GM23338 (cell line): ENCODE results near the gene NEURL1B. TPM values are rescaled to one million over a fixed set of nuclear protein-coding genes. Genes with fewer than 3 reads are reported as not detected.

ENCODE experiments used
- ATAC-seq: fragments of 200-7000 bp; cut with Tn5 transposase; 3 replicates; pipeline ENCODE4 v1.9.1; 2020
- DNase-seq: peaks from one replicate; pipeline ENCODE4 v3.0.0-alpha.2; 2015; ENCODE audit warnings: low spot score
- H2AFZ ChIP-seq: fragments of 200-600 bp; sonication (generic); 2 replicates; pipeline ENCODE4 v1.8.0; 2016; ENCODE audit warnings: antibody characterized with exemption, mild to moderate bottlenecking, moderate library complexity
- H3F3A ChIP-seq: fragments of 200-600 bp; sonication (generic); replicated peaks from 2 replicates; pipeline ENCODE4 v1.8.0; 2017; ENCODE audit warnings: antibody characterized with exemption, mixed run types, low read depth
- H3K27ac ChIP-seq: fragments of 200-600 bp; sonication (generic); 2 replicates; pipeline ENCODE4 v1.6.1; 2016; ENCODE audit warnings: low read depth
- H3K27me3 ChIP-seq: fragments of 200-600 bp; sonication (generic); 2 replicates; pipeline ENCODE4 v1.8.0; 2016; ENCODE audit warnings: mild to moderate bottlenecking, mixed run types, moderate library complexity; ENCODE audit not compliant: insufficient read depth
- H3K36me3 ChIP-seq: fragments of 200-600 bp; sonication (generic); 2 replicates; pipeline ENCODE4 v1.8.0; 2016; ENCODE audit warnings: mild to moderate bottlenecking; ENCODE audit not compliant: insufficient read depth
- H3K4me1 ChIP-seq: fragments of 200-600 bp; sonication (generic); 2 replicates; pipeline ENCODE4 v1.8.0; 2016; ENCODE audit warnings: mild to moderate bottlenecking, moderate library complexity; ENCODE audit not compliant: insufficient read depth
- H3K4me2 ChIP-seq: fragments of 200-600 bp; sonication (generic); 2 replicates; pipeline ENCODE4 v1.7.1; 2017; ENCODE audit warnings: mixed run types
- H3K4me3 ChIP-seq: fragments of 200-600 bp; sonication (generic); 2 replicates; pipeline ENCODE4 v1.6.1; 2016; ENCODE audit warnings: mixed run types
- H3K79me2 ChIP-seq: fragments of 200-600 bp; sonication (generic); replicated peaks from 2 replicates; pipeline ENCODE4 v1.8.0; 2017; ENCODE audit warnings: mild to moderate bottlenecking; ENCODE audit not compliant: insufficient read depth
- H3K9me2 ChIP-seq: fragments of 200-600 bp; sonication (generic); 2 replicates; pipeline ENCODE4 v1.8.0; 2017; ENCODE audit not compliant: insufficient read depth
- H4K20me1 ChIP-seq: fragments of 200-600 bp; sonication (generic); replicated peaks from 2 replicates; pipeline ENCODE4 v1.8.0; 2017; ENCODE audit warnings: mild to moderate bottlenecking; ENCODE audit not compliant: insufficient read depth
- H3K27ac Mint-ChIP-seq: 2 replicates; pipeline ENCODE4 v1.8.0; 2020; ENCODE audit warnings: inconsistent platforms, mild to moderate bottlenecking, moderate library complexity, mixed read lengths
- H3K27me3 Mint-ChIP-seq: 3 replicates; pipeline ENCODE4 v1.8.0; 2022; ENCODE audit warnings: low read depth, mild to moderate bottlenecking, moderate library complexity, mixed read lengths, inconsistent platforms; ENCODE audit not compliant: insufficient read depth, poor library complexity
- H3K36me3 Mint-ChIP-seq: 3 replicates; pipeline ENCODE4 v1.8.0; 2021; ENCODE audit warnings: low read depth, mild to moderate bottlenecking, inconsistent platforms, moderate library complexity, mixed read lengths
- H3K4me1 Mint-ChIP-seq: 3 replicates; pipeline ENCODE4 v1.8.0; 2020; ENCODE audit warnings: mild to moderate bottlenecking, inconsistent platforms, mixed read lengths
- H3K4me3 Mint-ChIP-seq: 3 replicates; pipeline ENCODE4 v1.8.0; 2021; ENCODE audit warnings: moderate library complexity, mild to moderate bottlenecking, inconsistent platforms, mixed read lengths
- H3K9me3 Mint-ChIP-seq: 3 replicates; pipeline ENCODE4 v1.8.0; 2020; ENCODE audit warnings: moderate library complexity, mild to moderate bottlenecking, inconsistent platforms, mixed read lengths
- ETS1 ChIP-seq: IDR thresholded peaks from 2 replicates; pipeline ENCODE4 v1.6.1; 2016; ENCODE audit warnings: antibody characterized with exemption
- JUNB ChIP-seq: IDR thresholded peaks from one replicate; pipeline ENCODE4 v1.6.1; 2016; ENCODE audit warnings: antibody characterized with exemption; ENCODE audit not compliant: unreplicated experiment
- ZNF331 ChIP-seq: fragments of 250-450 bp; sonication (Bioruptor Pico); IDR thresholded peaks from 2 replicates; pipeline ENCODE4 v1.5.0; 2020; ENCODE audit warnings: low read depth, mild to moderate bottlenecking, moderate library complexity
- polyA plus RNA-seq: library from polyadenylated mRNA; unstranded; fragments of >200 nt; fragmentation: Nextera tagmentation; extraction: Ambion mirVana; gene quantifications from 2 replicates; pipeline ENCODE4 v1.2.1, GENCODE V29; 2016
- total RNA-seq: library from RNA; depleted of rRNA; stranded (reverse); fragments of >200 nt; shearing (Covaris generic); gene quantifications from 2 replicates; pipeline ENCODE4 v1.2.3, GENCODE V29; 2014
- TF ChIP-seq, protein P1 (sequence below): fragments of 250-450 bp; sonication (Bioruptor Pico); IDR thresholded peaks from 2 replicates; pipeline ENCODE4 v1.5.0; 2020; ENCODE audit warnings: mild to moderate bottlenecking, moderate library complexity

NEURL1B gene
- total and polyA plus RNA-seq, 2 experiments from 2014 or later, result 1.9 to 13.3 TPM

DNA sequence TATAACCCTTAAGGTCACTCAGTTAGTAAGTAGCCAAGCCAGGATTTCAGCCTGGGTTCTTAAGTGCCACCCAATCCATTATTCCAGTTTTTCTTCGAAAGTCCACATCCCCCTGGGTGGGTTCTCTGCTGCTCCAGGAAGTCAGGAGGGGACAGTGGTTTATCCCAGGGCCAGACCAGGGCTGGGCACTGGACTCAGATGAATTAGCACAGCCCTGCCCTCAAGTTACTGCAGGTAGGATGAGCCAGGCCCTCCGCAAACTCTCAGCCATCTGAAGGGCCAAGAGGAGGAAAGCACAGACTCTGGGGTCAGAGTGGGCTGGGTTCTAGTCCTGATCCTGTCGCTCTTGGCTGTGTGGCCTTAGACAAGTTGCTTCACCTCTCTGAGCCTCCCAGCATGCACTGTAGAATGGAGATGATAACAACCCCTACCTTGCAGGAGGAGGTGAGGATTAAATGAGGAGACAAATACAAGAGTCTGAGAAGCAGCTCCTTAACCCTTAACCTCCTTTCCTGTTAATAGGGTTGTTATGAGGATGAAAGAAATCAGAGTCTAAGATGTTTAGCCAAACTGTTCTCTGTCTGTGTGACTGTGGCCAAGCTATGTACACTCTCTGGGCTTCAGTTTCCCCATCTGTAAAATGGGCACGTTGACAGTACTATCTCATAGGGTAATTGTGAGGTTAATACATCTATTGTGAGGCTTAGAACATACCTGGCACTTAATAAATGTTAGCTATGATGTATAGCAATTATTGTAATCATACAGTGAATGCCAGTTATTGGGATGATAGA lies 6.8 kb upstream of the NEURL1B start (continued):
- TF ChIP-seq, protein P1, sequence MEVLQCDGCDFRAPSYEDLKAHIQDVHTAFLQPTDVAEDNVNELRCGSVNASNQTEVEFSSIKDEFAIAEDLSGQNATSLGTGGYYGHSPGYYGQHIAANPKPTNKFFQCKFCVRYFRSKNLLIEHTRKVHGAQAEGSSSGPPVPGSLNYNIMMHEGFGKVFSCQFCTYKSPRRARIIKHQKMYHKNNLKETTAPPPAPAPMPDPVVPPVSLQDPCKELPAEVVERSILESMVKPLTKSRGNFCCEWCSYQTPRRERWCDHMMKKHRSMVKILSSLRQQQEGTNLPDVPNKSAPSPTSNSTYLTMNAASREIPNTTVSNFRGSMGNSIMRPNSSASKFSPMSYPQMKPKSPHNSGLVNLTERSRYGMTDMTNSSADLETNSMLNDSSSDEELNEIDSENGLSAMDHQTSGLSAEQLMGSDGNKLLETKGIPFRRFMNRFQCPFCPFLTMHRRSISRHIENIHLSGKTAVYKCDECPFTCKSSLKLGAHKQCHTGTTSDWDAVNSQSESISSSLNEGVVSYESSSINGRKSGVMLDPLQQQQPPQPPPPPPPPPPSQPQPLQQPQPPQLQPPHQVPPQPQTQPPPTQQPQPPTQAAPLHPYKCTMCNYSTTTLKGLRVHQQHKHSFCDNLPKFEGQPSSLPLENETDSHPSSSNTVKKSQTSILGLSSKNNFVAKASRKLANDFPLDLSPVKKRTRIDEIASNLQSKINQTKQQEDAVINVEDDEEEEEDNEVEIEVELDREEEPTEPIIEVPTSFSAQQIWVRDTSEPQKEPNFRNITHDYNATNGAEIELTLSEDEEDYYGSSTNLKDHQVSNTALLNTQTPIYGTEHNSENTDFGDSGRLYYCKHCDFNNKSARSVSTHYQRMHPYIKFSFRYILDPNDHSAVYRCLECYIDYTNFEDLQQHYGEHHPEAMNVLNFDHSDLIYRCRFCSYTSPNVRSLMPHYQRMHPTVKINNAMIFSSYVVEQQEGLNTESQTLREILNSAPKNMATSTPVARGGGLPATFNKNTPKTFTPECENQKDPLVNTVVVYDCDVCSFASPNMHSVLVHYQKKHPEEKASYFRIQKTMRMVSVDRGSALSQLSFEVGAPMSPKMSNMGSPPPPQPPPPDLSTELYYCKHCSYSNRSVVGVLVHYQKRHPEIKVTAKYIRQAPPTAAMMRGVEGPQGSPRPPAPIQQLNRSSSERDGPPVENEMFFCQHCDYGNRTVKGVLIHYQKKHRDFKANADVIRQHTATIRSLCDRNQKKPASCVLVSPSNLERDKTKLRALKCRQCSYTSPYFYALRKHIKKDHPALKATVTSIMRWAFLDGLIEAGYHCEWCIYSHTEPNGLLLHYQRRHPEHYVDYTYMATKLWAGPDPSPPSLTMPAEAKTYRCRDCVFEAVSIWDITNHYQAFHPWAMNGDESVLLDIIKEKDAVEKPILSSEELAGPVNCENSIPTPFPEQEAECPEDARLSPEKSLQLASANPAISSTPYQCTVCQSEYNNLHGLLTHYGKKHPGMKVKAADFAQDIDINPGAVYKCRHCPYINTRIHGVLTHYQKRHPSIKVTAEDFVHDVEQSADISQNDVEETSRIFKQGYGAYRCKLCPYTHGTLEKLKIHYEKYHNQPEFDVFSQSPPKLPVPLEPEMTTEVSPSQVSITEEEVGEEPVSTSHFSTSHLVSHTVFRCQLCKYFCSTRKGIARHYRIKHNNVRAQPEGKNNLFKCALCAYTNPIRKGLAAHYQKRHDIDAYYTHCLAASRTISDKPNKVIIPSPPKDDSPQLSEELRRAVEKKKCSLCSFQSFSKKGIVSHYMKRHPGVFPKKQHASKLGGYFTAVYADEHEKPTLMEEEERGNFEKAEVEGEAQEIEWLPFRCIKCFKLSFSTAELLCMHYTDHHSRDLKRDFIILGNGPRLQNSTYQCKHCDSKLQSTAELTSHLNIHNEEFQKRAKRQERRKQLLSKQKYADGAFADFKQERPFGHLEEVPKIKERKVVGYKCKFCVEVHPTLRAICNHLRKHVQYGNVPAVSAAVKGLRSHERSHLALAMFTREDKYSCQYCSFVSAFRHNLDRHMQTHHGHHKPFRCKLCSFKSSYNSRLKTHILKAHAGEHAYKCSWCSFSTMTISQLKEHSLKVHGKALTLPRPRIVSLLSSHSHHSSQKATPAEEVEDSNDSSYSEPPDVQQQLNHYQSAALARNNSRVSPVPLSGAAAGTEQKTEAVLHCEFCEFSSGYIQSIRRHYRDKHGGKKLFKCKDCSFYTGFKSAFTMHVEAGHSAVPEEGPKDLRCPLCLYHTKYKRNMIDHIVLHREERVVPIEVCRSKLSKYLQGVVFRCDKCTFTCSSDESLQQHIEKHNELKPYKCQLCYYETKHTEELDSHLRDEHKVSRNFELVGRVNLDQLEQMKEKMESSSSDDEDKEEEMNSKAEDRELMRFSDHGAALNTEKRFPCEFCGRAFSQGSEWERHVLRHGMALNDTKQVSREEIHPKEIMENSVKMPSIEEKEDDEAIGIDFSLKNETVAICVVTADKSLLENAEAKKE (CRISPR knock-in tag), result no peak
- TF ChIP-seq ZNF331 (no peak), ETS1 (no peak), JUNB (no peak)

DNA sequence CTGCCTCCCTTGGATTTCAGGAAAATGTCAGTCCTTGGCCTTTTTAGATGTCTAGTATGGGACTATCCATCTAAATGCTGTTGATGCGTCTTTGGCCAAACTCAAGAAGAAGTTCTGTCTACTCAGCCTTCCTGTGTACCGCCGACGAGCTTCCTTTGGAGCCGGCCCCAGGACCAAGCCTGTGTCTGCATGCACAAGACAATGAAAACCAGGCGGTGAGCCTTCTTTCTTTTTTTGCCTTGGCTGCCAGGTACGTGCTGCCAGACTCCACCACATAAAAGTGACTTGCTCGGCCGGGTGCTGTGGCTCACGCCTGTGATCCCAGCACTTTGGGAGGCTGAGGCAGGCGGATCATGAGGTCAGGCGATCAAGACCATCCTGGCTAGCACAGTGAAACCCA lies 6.0 kb upstream of the NEURL1B start:
- Histone ChIP-seq H4K20me1 (no peaks in the 10 kb centered on the region), H3K4me3 (no peak overlapping the region), H2AFZ (no peak overlapping the region), H3K4me1 (peaks cover 21% of the 10 kb centered on the region), H3F3A (no peaks in the 10 kb centered on the region), H3K27ac (no peak overlapping the region), H3K9me2 (no peaks in the 10 kb centered on the region), H3K4me2 (no peak overlapping the region), H3K36me3 (no peaks in the 10 kb centered on the region), H3K79me2 (no peaks in the 10 kb centered on the region), H3K27me3 (peaks cover 8% of the 10 kb centered on the region; the same call in 1 of the 2 replicates)
- no peak for ATAC-seq
- Mint-ChIP-seq H3K36me3 (no peaks in the 10 kb centered on the region), H3K27me3 (peaks cover 19% of the 10 kb centered on the region), H3K27ac (no peak overlapping the region), H3K4me3 (no peak overlapping the region), H3K4me1 (peaks cover 20% of the 10 kb centered on the region), H3K9me3 (no peaks in the 10 kb centered on the region)
- no peak for DNase-seq
- TF ChIP-seq, protein P1 (CRISPR knock-in tag), result no peak
